SH-SY5Y (cell line): ENCODE data around the gene ANXA9.

Source experiments
- GATA2 ChIP-seq: IDR thresholded peaks from 2 replicates; pipeline ENCODE4 v1.6.1; 2011; ENCODE audit warnings: mild to moderate bottlenecking, low read depth, low read length
- GATA3 ChIP-seq: IDR thresholded peaks from 2 replicates; pipeline ENCODE4 v1.6.1; 2011; ENCODE audit warnings: low read depth, mild to moderate bottlenecking, low read length, moderate library complexity

ANXA9 gene

DNA sequence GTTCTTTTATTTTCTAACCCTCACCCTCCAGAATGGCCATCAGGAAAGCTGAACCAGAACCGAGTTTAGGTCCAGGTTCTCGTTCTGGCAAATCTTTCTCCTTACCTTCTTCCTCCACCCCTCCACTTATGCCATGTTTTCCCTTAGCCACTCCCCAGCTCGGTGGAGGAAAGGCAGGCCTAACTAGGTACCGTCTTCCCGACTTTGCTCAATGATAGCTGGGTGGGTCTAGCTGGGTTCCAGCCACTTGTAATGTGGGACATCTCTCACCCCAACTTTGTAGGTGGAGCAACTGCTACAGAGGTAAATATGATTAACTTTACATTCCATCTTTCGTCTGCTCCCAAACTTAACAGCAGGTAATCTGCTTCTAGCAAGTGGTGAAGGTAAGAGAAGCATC, 54.9 kb downstream of the ANXA9 start:
- no peak for TF ChIP-seq GATA3
- no peak for TF ChIP-seq GATA2

DNA sequence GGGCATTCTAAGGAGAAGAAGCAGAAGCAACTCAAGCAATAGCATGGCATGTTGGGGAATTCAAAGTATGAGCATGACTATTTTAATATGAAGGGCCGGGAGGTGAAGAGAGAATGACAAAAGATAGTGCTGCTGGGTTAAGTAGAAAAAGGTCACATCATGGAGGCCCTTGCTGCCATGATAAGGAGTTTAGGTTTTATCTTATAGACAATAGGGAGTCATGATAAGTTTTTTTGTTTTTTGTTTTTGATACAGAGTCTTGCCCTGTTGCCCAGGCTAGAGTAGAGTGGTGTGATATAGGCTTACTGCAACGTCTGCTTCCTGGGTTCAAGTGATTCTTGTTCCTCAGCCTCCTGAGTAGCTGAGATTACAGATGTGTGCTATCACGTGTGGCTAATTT, 57.4 kb downstream of the ANXA9 start:
- no peak for TF ChIP-seq GATA2
- TF ChIP-seq GATA3: no peak

DNA sequence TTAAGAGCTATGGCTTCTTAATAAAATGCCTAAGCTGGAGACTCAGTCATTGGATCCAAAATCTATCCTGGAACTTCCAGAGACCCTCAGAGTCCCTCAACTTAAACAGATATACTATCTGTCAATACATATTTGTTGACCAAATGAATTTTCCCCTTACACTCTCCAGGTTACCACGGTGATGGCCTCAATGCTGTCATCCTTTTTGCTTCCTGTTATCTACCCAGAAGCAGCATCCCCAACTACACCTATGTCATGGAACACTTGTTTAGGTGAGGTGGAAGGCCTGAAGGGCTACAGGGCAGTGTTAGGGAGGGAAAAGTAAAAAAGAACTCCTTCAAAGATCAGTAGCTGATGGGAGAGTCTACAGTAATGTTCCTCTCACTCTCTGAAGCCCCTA, 61.1 kb downstream of the ANXA9 start:
- TF ChIP-seq GATA2 (no peak), GATA3 (no peak)
